Embryonic facial prominence (tissue), 1 donor: ENCODE measurements around the gene CAPRIN1.

Experiments
- DNase-seq: peaks from one replicate; pipeline ENCODE4 v3.0.0-alpha.2; 2016; ENCODE audit errors: extremely low spot score

CAPRIN1 gene

GRCh38 chr11:34143048-34143447, 91.5 kb downstream of the CAPRIN1 start:
- no peak for DNase-seq

DNA sequence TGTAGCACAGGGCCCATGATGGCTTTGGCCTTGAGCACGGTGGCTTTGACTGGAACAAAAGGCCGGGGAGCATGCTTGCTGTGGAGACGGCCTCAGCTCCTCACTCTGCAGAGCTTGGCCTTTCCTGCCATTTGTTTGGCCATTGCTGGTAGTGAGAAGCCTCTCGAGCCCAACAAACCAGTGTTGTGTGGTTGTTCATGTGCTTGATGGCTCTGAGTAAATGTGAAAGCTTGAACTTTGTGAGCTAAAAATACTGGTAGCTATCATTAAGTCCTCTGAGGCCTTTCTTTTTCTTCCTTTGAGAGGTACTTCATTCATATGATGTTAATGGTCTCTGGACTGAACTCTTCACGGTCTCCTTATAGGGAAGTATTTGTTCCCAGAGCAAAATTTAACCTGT, 93.5 kb downstream of the CAPRIN1 start:
- no peak for DNase-seq

DNA sequence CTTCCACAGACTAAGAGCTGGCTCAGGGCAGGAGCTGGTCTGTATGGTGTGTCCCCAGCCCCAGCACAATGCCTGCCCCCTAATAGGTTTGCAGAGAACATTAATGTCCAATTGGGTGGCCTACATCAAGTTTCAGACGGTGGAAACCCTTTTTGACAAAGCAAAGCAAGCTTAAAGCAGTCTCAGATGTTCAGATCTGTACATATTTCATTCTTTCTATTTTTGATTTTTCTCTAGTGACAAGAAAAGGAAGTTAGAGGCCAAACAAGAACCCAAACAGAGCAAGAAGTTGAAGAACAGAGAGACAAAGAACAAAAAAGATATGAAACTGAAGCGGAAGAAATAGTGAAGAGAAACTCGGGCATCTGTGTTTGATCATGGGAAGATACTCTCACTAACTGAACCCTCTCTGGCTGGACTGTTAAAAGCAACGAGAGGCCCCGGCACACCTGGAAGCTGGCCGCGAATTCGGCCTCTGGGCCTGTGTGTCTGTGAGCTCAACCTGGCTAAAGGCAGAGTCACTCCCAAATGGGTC, 94.4 kb downstream of the CAPRIN1 start:
- DNase-seq, result no peak

DNA sequence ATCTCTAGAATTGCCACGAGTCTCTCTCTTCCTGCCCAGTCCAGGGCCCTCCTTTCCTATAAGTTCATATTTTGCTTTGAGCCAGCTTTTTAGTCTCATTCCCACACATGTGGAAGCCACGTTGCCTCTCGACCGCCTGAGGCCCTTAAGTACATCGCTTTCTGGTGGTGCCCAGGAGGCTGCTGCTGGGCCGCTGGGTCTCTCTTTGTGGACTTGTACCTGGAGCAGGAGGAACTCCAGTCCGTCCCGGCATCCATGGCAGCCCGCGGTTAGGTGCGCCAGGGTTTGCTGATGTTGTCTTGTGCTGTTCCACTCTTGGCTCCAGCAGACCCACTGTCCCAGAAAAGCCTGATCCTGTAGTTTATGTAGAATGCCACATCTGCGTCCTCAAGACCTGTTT, 94.9 kb downstream of the CAPRIN1 start:
- no peak for DNase-seq

GRCh38 chr11:34146866-34147265, 95.3 kb downstream of the CAPRIN1 start:
- DNase-seq, result no peak

- no peak for DNase-seq
These were observed 96.0 kb downstream of the CAPRIN1 start for GRCh38 chr11:34147581-34147980.

- no peak for DNase-seq
These were observed 97.1 kb downstream of the CAPRIN1 start for GRCh38 chr11:34148504-34149165.

DNA sequence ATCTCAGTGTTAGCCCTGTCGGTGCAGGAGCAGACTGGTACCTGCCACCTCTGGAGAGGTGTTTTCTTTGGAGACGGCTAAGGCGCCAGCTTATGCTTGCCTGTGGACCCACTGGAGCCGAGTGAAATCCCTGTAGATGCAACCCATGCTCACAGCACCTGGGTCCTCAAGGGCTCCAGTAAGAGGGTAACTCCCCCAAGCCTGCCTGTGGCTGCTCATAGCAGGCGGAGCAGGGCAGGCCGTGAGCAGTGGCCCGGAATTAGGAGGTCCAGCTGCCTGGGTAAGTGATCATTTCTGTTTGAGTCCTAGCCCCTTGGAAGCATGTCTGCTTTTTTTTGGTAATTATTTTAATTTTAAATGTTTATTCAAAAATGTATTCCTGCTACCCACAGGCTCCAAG, 97.7 kb downstream of the CAPRIN1 start:
- no peak for DNase-seq

DNA sequence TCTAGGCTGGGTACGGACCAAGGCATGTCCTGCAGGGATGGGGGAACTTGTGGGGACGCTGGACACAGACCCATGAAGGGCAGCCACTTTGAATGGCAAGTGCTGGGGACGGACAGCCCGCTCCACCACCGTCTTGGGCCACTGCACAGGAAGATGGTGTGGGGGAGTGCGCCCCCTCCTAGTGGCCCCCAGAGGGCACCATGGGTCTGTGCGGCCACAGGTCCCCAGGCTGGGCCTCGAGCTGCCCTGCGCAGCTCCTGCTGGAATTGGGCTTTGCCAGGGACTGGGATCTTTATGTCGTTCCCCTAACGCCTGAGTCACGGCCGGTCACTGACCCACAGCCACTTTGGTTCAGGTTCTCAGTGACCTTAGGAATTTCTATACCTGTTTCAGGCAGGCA, 98.3 kb downstream of the CAPRIN1 start:
- DNase-seq, result no peak

DNA sequence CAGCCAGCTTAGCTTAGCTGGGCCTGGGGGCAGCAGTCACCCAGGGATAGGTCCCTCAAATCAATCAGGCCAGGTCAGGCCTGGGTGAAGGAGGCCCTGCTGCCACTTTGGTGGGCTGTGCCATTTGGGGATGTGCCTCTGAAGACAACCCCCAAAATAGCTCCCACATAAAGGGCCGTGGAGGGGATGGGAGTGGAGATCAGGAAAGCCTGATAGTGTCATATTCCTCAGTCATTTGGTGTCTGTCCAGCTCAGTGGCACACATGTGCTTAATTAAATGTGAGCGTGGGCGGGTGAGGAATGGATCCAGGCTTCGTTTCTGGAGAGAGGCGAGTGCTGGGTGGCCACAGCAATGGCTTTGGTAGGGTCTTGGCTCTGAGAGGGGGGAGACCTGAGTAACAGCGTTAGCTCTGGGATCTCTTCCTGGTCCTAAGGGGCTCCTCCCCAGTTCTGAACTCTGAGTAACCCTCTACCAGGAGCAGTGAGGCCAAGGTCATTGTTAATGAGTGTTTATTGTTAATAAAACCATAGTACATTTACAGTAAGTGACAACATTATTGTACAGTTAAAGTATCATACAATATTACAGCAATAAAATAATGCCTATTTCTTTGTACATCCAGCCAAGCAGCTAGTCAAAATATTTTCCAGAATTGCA, 99.1 kb downstream of the CAPRIN1 start:
- DNase-seq, result no peak
